ENCODE results near the gene SLC18B1. TPM values are rescaled to one million over a fixed set of nuclear protein-coding genes. Genes with fewer than 3 reads are reported as not detected.

Gene SLC18B1
- total and polyA plus RNA-seq, 2 of the 8 experiments (the other 6 are each of a cell fraction or from before 2014, with no cell fraction given), result 17.2 to 23.4 TPM

DNA sequence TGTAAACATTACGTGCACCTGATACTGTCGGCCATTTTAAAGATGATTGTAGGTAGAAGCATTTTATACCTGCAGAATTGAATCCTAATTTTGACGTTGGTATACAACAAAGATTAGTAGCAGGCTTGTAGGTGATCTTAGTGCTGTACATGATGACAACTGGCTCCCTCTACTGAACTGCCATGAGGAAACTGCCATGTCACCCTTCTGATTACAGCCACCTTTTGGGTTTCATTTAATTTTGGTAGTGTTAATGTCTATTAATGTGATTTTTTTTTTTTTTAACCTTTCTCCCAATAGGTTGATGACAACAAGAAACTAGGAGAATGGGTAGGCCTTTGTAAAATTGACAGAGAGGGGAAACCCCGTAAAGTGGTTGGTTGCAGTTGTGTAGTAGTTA lies 18.2 kb upstream of the SLC18B1 start (continued):
- TF ChIP-seq, protein P1, sequence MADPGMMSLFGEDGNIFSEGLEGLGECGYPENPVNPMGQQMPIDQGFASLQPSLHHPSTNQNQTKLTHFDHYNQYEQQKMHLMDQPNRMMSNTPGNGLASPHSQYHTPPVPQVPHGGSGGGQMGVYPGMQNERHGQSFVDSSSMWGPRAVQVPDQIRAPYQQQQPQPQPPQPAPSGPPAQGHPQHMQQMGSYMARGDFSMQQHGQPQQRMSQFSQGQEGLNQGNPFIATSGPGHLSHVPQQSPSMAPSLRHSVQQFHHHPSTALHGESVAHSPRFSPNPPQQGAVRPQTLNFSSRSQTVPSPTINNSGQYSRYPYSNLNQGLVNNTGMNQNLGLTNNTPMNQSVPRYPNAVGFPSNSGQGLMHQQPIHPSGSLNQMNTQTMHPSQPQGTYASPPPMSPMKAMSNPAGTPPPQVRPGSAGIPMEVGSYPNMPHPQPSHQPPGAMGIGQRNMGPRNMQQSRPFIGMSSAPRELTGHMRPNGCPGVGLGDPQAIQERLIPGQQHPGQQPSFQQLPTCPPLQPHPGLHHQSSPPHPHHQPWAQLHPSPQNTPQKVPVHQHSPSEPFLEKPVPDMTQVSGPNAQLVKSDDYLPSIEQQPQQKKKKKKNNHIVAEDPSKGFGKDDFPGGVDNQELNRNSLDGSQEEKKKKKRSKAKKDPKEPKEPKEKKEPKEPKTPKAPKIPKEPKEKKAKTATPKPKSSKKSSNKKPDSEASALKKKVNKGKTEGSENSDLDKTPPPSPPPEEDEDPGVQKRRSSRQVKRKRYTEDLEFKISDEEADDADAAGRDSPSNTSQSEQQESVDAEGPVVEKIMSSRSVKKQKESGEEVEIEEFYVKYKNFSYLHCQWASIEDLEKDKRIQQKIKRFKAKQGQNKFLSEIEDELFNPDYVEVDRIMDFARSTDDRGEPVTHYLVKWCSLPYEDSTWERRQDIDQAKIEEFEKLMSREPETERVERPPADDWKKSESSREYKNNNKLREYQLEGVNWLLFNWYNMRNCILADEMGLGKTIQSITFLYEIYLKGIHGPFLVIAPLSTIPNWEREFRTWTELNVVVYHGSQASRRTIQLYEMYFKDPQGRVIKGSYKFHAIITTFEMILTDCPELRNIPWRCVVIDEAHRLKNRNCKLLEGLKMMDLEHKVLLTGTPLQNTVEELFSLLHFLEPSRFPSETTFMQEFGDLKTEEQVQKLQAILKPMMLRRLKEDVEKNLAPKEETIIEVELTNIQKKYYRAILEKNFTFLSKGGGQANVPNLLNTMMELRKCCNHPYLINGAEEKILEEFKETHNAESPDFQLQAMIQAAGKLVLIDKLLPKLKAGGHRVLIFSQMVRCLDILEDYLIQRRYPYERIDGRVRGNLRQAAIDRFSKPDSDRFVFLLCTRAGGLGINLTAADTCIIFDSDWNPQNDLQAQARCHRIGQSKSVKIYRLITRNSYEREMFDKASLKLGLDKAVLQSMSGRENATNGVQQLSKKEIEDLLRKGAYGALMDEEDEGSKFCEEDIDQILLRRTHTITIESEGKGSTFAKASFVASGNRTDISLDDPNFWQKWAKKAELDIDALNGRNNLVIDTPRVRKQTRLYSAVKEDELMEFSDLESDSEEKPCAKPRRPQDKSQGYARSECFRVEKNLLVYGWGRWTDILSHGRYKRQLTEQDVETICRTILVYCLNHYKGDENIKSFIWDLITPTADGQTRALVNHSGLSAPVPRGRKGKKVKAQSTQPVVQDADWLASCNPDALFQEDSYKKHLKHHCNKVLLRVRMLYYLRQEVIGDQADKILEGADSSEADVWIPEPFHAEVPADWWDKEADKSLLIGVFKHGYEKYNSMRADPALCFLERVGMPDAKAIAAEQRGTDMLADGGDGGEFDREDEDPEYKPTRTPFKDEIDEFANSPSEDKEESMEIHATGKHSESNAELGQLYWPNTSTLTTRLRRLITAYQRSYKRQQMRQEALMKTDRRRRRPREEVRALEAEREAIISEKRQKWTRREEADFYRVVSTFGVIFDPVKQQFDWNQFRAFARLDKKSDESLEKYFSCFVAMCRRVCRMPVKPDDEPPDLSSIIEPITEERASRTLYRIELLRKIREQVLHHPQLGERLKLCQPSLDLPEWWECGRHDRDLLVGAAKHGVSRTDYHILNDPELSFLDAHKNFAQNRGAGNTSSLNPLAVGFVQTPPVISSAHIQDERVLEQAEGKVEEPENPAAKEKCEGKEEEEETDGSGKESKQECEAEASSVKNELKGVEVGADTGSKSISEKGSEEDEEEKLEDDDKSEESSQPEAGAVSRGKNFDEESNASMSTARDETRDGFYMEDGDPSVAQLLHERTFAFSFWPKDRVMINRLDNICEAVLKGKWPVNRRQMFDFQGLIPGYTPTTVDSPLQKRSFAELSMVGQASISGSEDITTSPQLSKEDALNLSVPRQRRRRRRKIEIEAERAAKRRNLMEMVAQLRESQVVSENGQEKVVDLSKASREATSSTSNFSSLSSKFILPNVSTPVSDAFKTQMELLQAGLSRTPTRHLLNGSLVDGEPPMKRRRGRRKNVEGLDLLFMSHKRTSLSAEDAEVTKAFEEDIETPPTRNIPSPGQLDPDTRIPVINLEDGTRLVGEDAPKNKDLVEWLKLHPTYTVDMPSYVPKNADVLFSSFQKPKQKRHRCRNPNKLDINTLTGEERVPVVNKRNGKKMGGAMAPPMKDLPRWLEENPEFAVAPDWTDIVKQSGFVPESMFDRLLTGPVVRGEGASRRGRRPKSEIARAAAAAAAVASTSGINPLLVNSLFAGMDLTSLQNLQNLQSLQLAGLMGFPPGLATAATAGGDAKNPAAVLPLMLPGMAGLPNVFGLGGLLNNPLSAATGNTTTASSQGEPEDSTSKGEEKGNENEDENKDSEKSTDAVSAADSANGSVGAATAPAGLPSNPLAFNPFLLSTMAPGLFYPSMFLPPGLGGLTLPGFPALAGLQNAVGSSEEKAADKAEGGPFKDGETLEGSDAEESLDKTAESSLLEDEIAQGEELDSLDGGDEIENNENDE (IDR thresholded peaks at IDR 0.05; ENCODE audit: insufficient replicate concordance, low read length), result no peak
- TF ChIP-seq JUN (IDR thresholded peaks at IDR 0.05; ENCODE audit: low read depth, low read length) (no peak), TAF7 (optimal IDR thresholded peaks at IDR 0.05; ENCODE audit: borderline replicate concordance, low read depth, low read length) (no peak), RXRA (IDR thresholded peaks at IDR 0.05; ENCODE audit: insufficient read depth, low read depth, low read length) (no peak), KDM5A (IDR thresholded peaks at IDR 0.05; ENCODE audit: low read length) (no peak), SIRT6 (IDR thresholded peaks at IDR 0.05; ENCODE audit: low read length) (no peak), CTBP2 (IDR thresholded peaks at IDR 0.05; ENCODE audit: borderline replicate concordance, insufficient read depth, insufficient read length, low read length) (no peak)
- TF ChIP-seq, protein P2, sequence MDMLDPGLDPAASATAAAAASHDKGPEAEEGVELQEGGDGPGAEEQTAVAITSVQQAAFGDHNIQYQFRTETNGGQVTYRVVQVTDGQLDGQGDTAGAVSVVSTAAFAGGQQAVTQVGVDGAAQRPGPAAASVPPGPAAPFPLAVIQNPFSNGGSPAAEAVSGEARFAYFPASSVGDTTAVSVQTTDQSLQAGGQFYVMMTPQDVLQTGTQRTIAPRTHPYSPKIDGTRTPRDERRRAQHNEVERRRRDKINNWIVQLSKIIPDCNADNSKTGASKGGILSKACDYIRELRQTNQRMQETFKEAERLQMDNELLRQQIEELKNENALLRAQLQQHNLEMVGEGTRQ (IDR thresholded peaks at IDR 0.05; ENCODE audit: low read length), result no peak

Measured in H1 (cell line).